Measurements from ENCODE around the gene TMEM236. TPM values are rescaled to one million over a fixed set of nuclear protein-coding genes. Genes with fewer than 3 reads are reported as not detected.
A peak's percentile ranks its signal among the peaks of the same experiment; 100 is the strongest.

Gene TMEM236
- total RNA-seq, 2 donors from 2014 or later = 0.41 to 0.90 TPM

- H3K4me3 ChIP-seq = no peak overlapping the region
- no peak for DNase-seq (ENCODE audit: low spot score)
- H3K4me1 ChIP-seq = no peaks in the 10 kb centered on the region
- no peaks in the 10 kb centered on the region for H3K36me3 ChIP-seq
- no peaks in the 10 kb centered on the region for H3K9me3 ChIP-seq
- H3K27ac ChIP-seq = no peak overlapping the region
- no peaks in the 10 kb centered on the region for H3K27me3 ChIP-seq
- no peak for TF ChIP-seq CTCF (IDR thresholded peaks at IDR 0.05)
These were observed 17.0 kb downstream of the TMEM236 start for GRCh38 chr10:17768957-17769356.

DNA sequence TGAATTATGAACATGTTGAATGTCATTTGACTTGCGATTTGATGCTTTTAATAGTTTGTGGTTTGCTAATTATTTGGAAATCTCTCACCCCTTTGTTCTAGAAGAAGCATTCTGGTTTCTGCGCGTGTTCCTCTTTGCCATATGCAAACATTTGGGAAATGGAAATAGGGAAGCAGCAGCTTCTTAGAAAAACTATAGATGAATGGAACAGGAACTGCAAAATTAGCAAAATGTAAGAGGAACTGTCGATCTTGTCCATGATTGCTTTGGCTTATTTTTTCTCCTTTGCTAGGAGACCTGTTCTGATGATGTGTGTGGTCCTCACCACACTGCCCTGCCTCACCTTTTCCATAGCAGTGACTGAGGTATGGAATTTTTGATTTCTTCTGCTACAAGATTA, 19.0 kb downstream of the TMEM236 start:
- Histone ChIP-seq H3K9me3 (no peaks in the 10 kb centered on the region), H3K27ac (peak overlapping the region in 1 of 2 donors; percentile 27), H3K4me1 (no peaks in the 10 kb centered on the region), H3K4me3 (no peak overlapping the region), H3K36me3 (no peaks in the 10 kb centered on the region), H3K27me3 (no peaks in the 10 kb centered on the region)
- DNase-seq (ENCODE audit: low spot score) = no peak
- TF ChIP-seq CTCF (IDR thresholded peaks at IDR 0.05) = no peak

- no peak for DNase-seq (ENCODE audit: low spot score)
- Histone ChIP-seq H3K27me3 (no peaks in the 10 kb centered on the region), H3K9me3 (no peaks in the 10 kb centered on the region), H3K4me3 (no peak overlapping the region), H3K36me3 (no peaks in the 10 kb centered on the region), H3K27ac (no peak overlapping the region), H3K4me1 (peaks cover 0 to 19% of the 10 kb centered on the region in 2 donors)
- no peak for TF ChIP-seq CTCF (IDR thresholded peaks at IDR 0.05)
These were observed 27.8 kb downstream of the TMEM236 start for GRCh38 chr10:17779784-17780183.

GRCh38 chr10:17780727-17781126, 28.7 kb downstream of the TMEM236 start:
- Histone ChIP-seq H3K9me3 (no peaks in the 10 kb centered on the region), H3K4me3 (no peak overlapping the region), H3K36me3 (no peaks in the 10 kb centered on the region), H3K4me1 (peaks cover 0 to 21% of the 10 kb centered on the region in 2 donors), H3K27me3 (no peaks in the 10 kb centered on the region), H3K27ac (no peak overlapping the region)
- TF ChIP-seq CTCF (IDR thresholded peaks at IDR 0.05) = no peak
- DNase-seq (ENCODE audit: low spot score) = no peak

DNA sequence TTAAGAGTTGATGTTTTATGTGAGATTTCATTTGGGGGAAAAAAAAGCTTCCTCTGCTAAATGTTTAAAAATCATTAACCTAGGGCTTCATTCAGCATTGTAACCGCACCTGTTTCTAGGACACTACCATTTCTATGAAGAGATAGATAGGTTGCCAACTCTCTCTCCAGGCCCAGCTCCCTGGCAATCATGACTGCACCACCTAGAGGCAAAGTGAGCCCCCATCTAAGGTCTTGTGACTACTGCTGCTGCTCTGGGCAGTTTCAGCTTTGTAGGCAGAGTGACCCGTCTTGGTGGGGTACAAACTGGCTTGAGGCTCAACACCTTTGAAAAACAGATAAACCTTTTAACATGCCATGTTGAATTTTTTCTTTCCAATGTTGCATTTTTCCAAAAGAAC, 29.9 kb downstream of the TMEM236 start:
- peaks cover 0 to 21% of the 10 kb centered on the region in 2 donors for H3K4me1 ChIP-seq
- H3K9me3 ChIP-seq = no peaks in the 10 kb centered on the region
- DNase-seq (ENCODE audit: low spot score) = no peak
- peak in 1 of 2 donors; percentile 18 for TF ChIP-seq CTCF (IDR thresholded peaks at IDR 0.05)
- H3K27me3 ChIP-seq = no peaks in the 10 kb centered on the region
- no peaks in the 10 kb centered on the region for H3K36me3 ChIP-seq
- no peak overlapping the region for H3K4me3 ChIP-seq
- no peak overlapping the region for H3K27ac ChIP-seq

- DNase-seq (ENCODE audit: low spot score) = no peak
- Histone ChIP-seq H3K36me3 (no peaks in the 10 kb centered on the region), H3K4me3 (no peak overlapping the region), H3K27ac (peak overlapping the region in 1 of 2 donors; percentile 22), H3K9me3 (no peaks in the 10 kb centered on the region), H3K27me3 (no peaks in the 10 kb centered on the region), H3K4me1 (peaks cover 0 to 21% of the 10 kb centered on the region in 2 donors)
- TF ChIP-seq CTCF (IDR thresholded peaks at IDR 0.05) = no peak
These were observed 31.1 kb downstream of the TMEM236 start for GRCh38 chr10:17782921-17783665.
